HCT116 (cell line): ENCODE measurements around the gene POLR2J. TPM values are rescaled to one million over a fixed set of nuclear protein-coding genes. Genes with fewer than 3 reads are reported as not detected.

Source experiments
- ATAC-seq: fragments of 200-7000 bp; cut with Tn5 transposase; 2 replicates; pipeline ENCODE4 v1.9.1; 2020; ENCODE audit warnings: mild to moderate bottlenecking, moderate library complexity
- BruUV-seq: library from RNA; stranded (reverse); fragments of 400-500 nt; replicated peaks from 2 replicates; lab custom pipeline; 2021; lab: Mats Ljungman, UMichigan
- CTCF ChIA-PET: fragments of 300-600 bp; sonication (Branson Sonifier 250); formaldehyde crosslinking; loops from one replicate; lab custom pipeline; 2021; ENCODE audit warnings: antibody characterized with exemption; lab: Charles Lee
- POLR2A ChIA-PET: fragments of 300-600, 350-600 bp; sonication (Branson Sonifier 250); formaldehyde crosslinking; loops from one replicate; lab custom pipeline; 2021; ENCODE audit warnings: antibody characterized with exemption; lab: Charles Lee
- RAD21 ChIA-PET, 2 experiments: fragments of 300-600 bp; sonication (Branson Sonifier 250); formaldehyde crosslinking; loops; one replicate each; lab custom pipeline; 2023; ENCODE audit warnings: low total read pairs in 2 of 2; ENCODE audit not compliant: uncharacterized antibody in 2 of 2, unreplicated experiment in 2 of 2, low non-redundant PET in 1 of 2; lab: Charles Lee
- DNase-seq: peaks from one replicate; pipeline ENCODE4 v3.0.0-alpha.2; 2010; ENCODE audit warnings: low read depth, low spot score
- H2AFZ ChIP-seq: fragments of 200-600 bp; shearing (Covaris generic), sonication (generic); 2 replicates; pipeline ENCODE4 v1.6.1; 2017; ENCODE audit warnings: low read depth, mixed run types, mixed read lengths, antibody characterized with exemption, low read length; ENCODE audit not compliant: poor library complexity, severe bottlenecking
- H3K27ac ChIP-seq: 2 replicates; pipeline ENCODE4 v1.5.1; 2012; ENCODE audit warnings: low read depth, low read length
- H3K27me3 ChIP-seq: fragments of 200-600 bp; sonication (generic); 2 replicates; pipeline ENCODE4 v1.6.1; 2016; ENCODE audit warnings: mixed run types, low read length, mixed read lengths; ENCODE audit not compliant: insufficient read depth
- H3K36me3 ChIP-seq, 2 experiments: fragments of 200-500 bp in 1 of 2; fragments of 200-600 bp in 1 of 2; sonication (Bioruptor generic) in 1 of 2; sonication (generic) in 1 of 2; 2 replicates each; pipeline versions ENCODE4 v1.5.1 to v1.6.1; 2014 to 2016; ENCODE audit warnings: low read length in 2 of 2, inconsistent platforms in 1 of 2, mixed read lengths in 1 of 2, mixed run types in 1 of 2; ENCODE audit not compliant: insufficient read depth in 2 of 2, control insufficient read depth in 1 of 2
- H3K4me1 ChIP-seq, 2 experiments: fragments of 200-600 bp in 1 of 2; sonication (generic) in 1 of 2; 2 replicates each; pipeline versions ENCODE4 v1.5.1 to v1.6.1; 2012 to 2017; ENCODE audit warnings: low read length in 2 of 2, inconsistent platforms in 1 of 2, mild to moderate bottlenecking in 1 of 2, mixed read lengths in 1 of 2, mixed run types in 1 of 2, moderate library complexity in 1 of 2; ENCODE audit not compliant: insufficient read depth in 2 of 2, control insufficient read depth in 1 of 2
- H3K4me2 ChIP-seq: fragments of 200-600 bp; sonication (generic); 2 replicates; pipeline ENCODE4 v1.6.1; 2017; ENCODE audit warnings: mixed run types, low read length, mixed read lengths
- H3K4me3 ChIP-seq, 2 experiments: fragments of 200-600 bp in 1 of 2; sonication (generic) in 1 of 2; replicated peaks in 1 of 2; 2 replicates each; pipeline ENCODE4 v1.5.1; 2011 to 2016; ENCODE audit warnings: low read length in 2 of 2, control low read depth in 1 of 2, low read depth in 1 of 2, mild to moderate bottlenecking in 1 of 2, mixed read lengths in 1 of 2, mixed run types in 1 of 2
- H3K79me2 ChIP-seq: fragments of 200-600 bp; sonication (generic); 2 replicates; pipeline ENCODE4 v1.6.1; 2017; ENCODE audit warnings: mild to moderate bottlenecking, mixed run types, low read length, moderate library complexity, mixed read lengths; ENCODE audit not compliant: insufficient read depth
- H3K9ac ChIP-seq: fragments of 200-600 bp; sonication (generic); 2 replicates; pipeline ENCODE4 v1.6.1; 2016; ENCODE audit warnings: low read length, mixed read lengths
- H3K9me2 ChIP-seq: fragments of 200-600 bp; sonication (generic), shearing (Covaris generic); 2 replicates; pipeline ENCODE4 v1.6.1; 2017; ENCODE audit warnings: mixed run types, mild to moderate bottlenecking, moderate library complexity; ENCODE audit not compliant: insufficient read depth
- H3K9me3 ChIP-seq, 2 experiments: fragments of 200-500 bp in 1 of 2; fragments of 200-600 bp in 1 of 2; sonication (Bioruptor generic) in 1 of 2; sonication (generic) in 1 of 2; 2 replicates each; pipeline ENCODE4 v1.6.1; 2014 to 2017; ENCODE audit warnings: low read length in 2 of 2, mixed read lengths in 2 of 2, inconsistent platforms in 1 of 2, low read depth in 1 of 2, mild to moderate bottlenecking in 1 of 2, mixed run types in 1 of 2, moderate library complexity in 1 of 2; ENCODE audit not compliant: control insufficient read depth in 1 of 2, insufficient read depth in 1 of 2
- H4K20me1 ChIP-seq: fragments of 200-600 bp; sonication (generic), shearing (Covaris generic); 2 replicates; pipeline ENCODE4 v1.6.1; 2017; ENCODE audit warnings: mixed run types, mild to moderate bottlenecking, moderate library complexity; ENCODE audit not compliant: insufficient read depth
- ATF3 ChIP-seq: IDR thresholded peaks from 2 replicates; pipeline ENCODE4 v1.6.1; 2012
- CBX3 ChIP-seq: IDR thresholded peaks from 2 replicates; pipeline ENCODE4 v1.6.1; 2012; ENCODE audit warnings: low read depth
- CEBPB ChIP-seq: IDR thresholded peaks from 2 replicates; pipeline ENCODE4 v1.6.1; 2012; ENCODE audit warnings: low read depth
- EGR1 ChIP-seq: IDR thresholded peaks from 2 replicates; pipeline ENCODE4 v1.6.1; 2012; ENCODE audit warnings: low read depth
- EZH2 ChIP-seq: fragments of 200-600 bp; sonication (generic); IDR thresholded peaks from 2 replicates; pipeline ENCODE4 v1.6.1; 2017; ENCODE audit warnings: antibody characterized with exemption, mixed run types
- EZH2phosphoT487 ChIP-seq: fragments of 200-600 bp; IDR thresholded peaks from 2 replicates; pipeline ENCODE4 v1.6.1; 2018; ENCODE audit warnings: antibody characterized with exemption, borderline replicate concordance
- FOSL1 ChIP-seq: IDR thresholded peaks from 2 replicates; pipeline ENCODE4 v1.6.1; 2012; ENCODE audit warnings: low read depth
- JUND ChIP-seq: IDR thresholded peaks from 2 replicates; pipeline ENCODE4 v1.6.1; 2012
- MAX ChIP-seq: IDR thresholded peaks from 2 replicates; pipeline ENCODE4 v1.6.1; 2012
- POLR2A ChIP-seq: IDR thresholded peaks from 2 replicates; pipeline ENCODE4 v1.7.0; 2011; ENCODE audit warnings: borderline replicate concordance; ENCODE audit not compliant: insufficient read depth, insufficient read length; ENCODE audit errors: extremely low read depth
- POLR2AphosphoS5 ChIP-seq: IDR thresholded peaks from 2 replicates; pipeline ENCODE4 v1.6.1; 2011; ENCODE audit warnings: mild to moderate bottlenecking, low read depth, low read length, moderate library complexity
- RAD21 ChIP-seq: IDR thresholded peaks from 2 replicates; pipeline ENCODE4 v1.6.1; 2012; ENCODE audit warnings: low read depth, mild to moderate bottlenecking
- REST ChIP-seq: IDR thresholded peaks from 2 replicates; pipeline ENCODE4 v1.6.1; 2012; ENCODE audit warnings: low read depth
- SIN3A ChIP-seq: IDR thresholded peaks from 2 replicates; pipeline ENCODE4 v1.6.1; 2012; ENCODE audit warnings: low read depth
- SP1 ChIP-seq: IDR thresholded peaks from 2 replicates; pipeline ENCODE4 v1.6.1; 2012; ENCODE audit warnings: low read depth
- TCF7L2 ChIP-seq: IDR thresholded peaks from 2 replicates; pipeline ENCODE4 v1.7.0; 2011; ENCODE audit warnings: borderline replicate concordance, inconsistent platforms; ENCODE audit not compliant: insufficient read depth, insufficient read length; ENCODE audit errors: extremely low read depth
- YY1 ChIP-seq: IDR thresholded peaks from 2 replicates; pipeline ENCODE4 v1.6.1; 2011; ENCODE audit warnings: low read length, low read depth, moderate library complexity, mild to moderate bottlenecking; ENCODE audit not compliant: insufficient replicate concordance; ENCODE audit errors: extremely low read depth
- ZBTB33 ChIP-seq: IDR thresholded peaks from 2 replicates; pipeline ENCODE4 v1.6.1; 2011; ENCODE audit warnings: mild to moderate bottlenecking, low read length, moderate library complexity; ENCODE audit not compliant: insufficient replicate concordance; ENCODE audit errors: extremely low read depth
- ZFX ChIP-seq: fragments of 450-650 bp; IDR thresholded peaks from 2 replicates; pipeline ENCODE4 v1.6.1; 2017
- intact Hi-C: fragments of 100-400 bp; cut with micrococcal nuclease; formaldehyde crosslinking; loops from 2 replicates; pipeline ENCODE4 v1.10.0; 2022
- total RNA-seq: library from RNA; stranded (reverse); gene quantifications from one replicate; pipeline ENCODE4 v1.2.1, GENCODE V29; 2021; ENCODE audit not compliant: unreplicated experiment

The POLR2J gene
- total RNA-seq, 1 experiment from 2014 or later = 54.9 TPM

GRCh38 chr7:102445674-102446071 lies 33.0 kb downstream of the POLR2J start:
- no peak overlapping the region for H2AFZ ChIP-seq
- no peaks in the 10 kb centered on the region for H3K79me2 ChIP-seq
- H3K9ac ChIP-seq = no peak overlapping the region
- DNase-seq = no peak
- peaks cover 10 to 34% of the 10 kb centered on the region in 2 experiments for H3K4me1 ChIP-seq
- RAD21 ChIA-PET = no interaction called here
- no peak overlapping the region for H3K4me2 ChIP-seq
- POLR2A ChIA-PET = no interaction called here
- H3K27me3 ChIP-seq = no peaks in the 10 kb centered on the region
- no peaks in the 10 kb centered on the region; a peak in 1 of 4 replicates for H3K36me3 ChIP-seq
- intact Hi-C loops = no loop called here
- CTCF ChIA-PET = no interaction called here
- no TSS peak for BruUV-seq
- no peak overlapping the region for H3K4me3 ChIP-seq
- H4K20me1 ChIP-seq = no peaks in the 10 kb centered on the region
- ATAC-seq = no peak
- no peak overlapping the region for H3K27ac ChIP-seq
- no peaks in the 10 kb centered on the region for H3K9me3 ChIP-seq
- TF ChIP-seq CEBPB = no peak
- no peak for TF ChIP-seq ZBTB33
- no peak for TF ChIP-seq SP1
- no peak for TF ChIP-seq EZH2
- no peak for TF ChIP-seq EZH2phosphoT487
- TF ChIP-seq SIN3A = no peak
- TF ChIP-seq MAX = no peak
- no peak for TF ChIP-seq CBX3
- TF ChIP-seq POLR2A = no peak
- TF ChIP-seq FOSL1 = no peak
- TF ChIP-seq EGR1 = no peak
- TF ChIP-seq YY1 = no peak
- no peak for TF ChIP-seq REST
- no peak for TF ChIP-seq RAD21
- no peak for TF ChIP-seq ATF3
- TF ChIP-seq POLR2AphosphoS5 = no peak
- no peak for TF ChIP-seq ZFX
- TF ChIP-seq JUND = no peak
- no peak for TF ChIP-seq TCF7L2
- H3K9me2 ChIP-seq = no peaks in the 10 kb centered on the region
